HL-60/S4 (cell line): ENCODE results near the gene DLGAP1.

Source experiments
- in situ Hi-C: fragments of 300-500 bp; cut with MboI; formaldehyde crosslinking; loops from 2 replicates; pipeline ENCODE4 v1.14.3; 2022; ENCODE audit warnings: low sequenced_read_pairs

DLGAP1 gene

DNA sequence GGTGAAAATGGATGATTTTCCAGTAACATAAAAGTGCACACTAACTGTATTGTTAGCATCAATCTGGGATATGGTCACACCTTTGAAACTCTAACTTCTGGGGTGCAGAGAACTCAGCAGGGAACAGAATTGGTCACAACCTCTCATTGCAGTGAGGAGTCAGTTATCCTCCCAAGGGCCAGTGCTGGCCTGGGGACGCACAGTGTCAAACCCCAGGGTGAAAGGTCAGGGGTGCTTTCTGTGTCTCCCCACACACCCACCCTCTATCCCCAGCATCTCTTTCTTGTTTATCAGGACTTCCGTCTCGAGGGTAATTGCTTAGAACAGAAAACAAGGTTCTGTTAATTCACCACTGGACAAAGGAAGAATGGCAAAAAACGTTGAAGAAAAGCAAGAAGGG lies 208.7 kb downstream of the DLGAP1 start:
- in situ Hi-C loops = no loop called here

DNA sequence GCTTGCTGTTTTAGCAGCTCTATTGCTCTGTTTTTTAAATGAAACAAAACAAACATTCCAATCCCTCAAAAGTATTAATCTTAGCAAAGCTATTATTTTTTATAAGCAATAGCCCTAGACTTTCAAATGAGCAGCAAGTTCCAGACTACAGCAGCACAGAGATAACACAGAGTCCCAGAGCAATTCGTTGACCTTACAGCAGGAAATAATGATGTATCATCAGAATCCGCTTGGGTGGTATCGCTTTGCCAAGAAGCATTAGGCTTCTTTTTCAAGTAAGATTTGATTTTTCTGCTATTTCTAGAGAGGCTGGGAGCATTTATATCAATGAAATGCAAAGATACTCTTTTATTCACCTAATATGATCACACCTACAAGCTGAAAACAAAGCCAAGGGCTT lies 209.7 kb downstream of the DLGAP1 start:
- in situ Hi-C loops = no loop called here

DNA sequence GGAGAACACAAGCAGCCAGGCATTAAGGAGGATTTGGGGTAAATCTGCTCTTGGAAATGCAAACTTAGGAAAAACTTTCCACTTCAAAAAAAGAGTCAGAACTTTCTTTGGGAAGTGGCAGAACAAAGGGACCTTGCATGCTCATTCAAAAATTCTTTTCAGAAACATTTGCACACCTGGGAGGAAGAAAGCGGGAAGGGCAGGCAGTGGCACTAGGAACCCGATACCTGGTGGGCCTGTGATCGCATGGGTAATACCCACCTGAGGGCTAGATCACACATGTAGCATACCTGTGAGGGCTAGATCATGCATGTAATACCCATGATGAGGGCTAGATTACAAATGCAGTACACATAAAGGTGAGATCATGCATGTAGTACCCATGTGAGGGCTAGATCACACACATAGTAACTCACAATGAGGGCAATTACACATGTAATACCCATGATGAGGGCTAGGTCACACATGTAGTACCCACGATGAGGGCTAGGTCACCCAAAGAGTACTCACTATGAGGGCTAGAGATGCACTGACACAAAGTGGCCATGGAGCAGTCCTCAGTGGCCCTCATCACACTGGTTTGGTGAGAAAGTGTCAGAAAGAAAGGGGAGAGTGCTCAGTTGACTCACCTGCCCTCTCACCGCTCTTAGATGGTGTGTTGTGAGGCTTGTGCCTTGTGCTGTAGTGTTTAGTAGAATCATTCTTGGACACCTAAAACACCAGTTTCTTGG lies 212.5 kb downstream of the DLGAP1 start:
- in situ Hi-C loops = no loop called here

DNA sequence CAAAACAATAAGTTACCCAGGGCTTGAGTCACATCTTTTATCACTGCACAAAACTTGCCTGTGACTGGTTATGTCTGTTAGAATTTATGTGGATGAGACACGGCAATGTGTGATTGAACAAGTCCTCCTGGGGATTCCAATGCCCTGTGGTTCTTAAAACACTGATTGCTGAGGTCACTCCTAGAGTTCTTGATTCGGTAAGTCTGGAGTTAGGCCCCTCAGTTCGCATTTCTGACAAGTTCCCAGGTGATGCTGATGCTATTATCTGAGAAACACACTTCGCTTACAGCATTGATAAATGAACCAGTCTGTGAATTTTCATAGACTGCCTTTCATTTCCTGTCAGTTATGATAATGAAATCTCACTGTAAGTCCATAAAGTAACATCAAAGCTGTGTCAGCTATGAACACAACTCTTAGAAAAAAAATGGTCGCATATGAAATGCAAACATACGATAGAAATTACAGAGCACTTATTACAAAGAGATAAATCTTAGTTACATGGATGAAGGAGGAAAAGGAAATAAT lies 214.0 kb downstream of the DLGAP1 start:
- in situ Hi-C loops = no loop called here

GRCh38 chr18:4238966-4239365 lies 216.1 kb downstream of the DLGAP1 start:
- in situ Hi-C loops = no loop called here

GRCh38 chr18:4237664-4238041 lies 217.5 kb downstream of the DLGAP1 start:
- in situ Hi-C loops = no loop called here

DNA sequence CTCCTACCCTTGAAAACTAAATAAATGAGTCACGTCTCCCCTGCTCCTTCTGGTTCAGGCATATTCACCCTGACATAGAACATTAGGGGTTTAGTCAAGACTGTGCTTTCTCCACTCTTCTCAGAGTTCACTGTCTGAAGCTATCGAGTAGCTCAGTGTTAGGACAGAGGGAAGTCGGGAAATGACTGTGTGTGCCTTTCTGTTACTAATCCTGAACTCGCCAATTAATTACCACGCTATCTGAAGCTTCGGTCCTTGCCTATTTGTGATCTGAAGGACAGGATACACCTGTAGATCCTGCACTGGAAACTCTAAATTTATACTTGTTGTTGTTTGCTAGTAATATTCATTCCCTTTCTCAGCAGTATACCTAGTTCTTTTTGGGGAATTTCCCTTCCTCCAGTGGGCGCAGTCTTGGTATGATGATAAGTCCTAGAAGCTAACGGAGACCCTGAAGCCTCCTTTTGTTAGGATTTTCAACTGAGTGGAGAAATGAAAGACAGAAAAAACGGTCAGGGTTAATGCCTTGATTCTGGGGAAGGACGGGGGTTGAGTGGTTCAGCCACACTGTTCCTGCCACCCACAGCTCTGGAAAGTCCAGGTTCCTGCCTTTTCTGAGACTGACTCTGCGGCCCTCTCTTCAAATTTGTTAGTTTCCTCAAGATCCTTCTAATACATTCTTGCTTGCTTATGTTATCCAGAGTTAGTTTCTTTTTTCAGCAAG lies 218.0 kb downstream of the DLGAP1 start:
- in situ Hi-C loops = no loop called here

- in situ Hi-C loops = no loop called here
Measured at GRCh38 chr18:4233468-4233867, 221.6 kb downstream of the DLGAP1 start.

DNA sequence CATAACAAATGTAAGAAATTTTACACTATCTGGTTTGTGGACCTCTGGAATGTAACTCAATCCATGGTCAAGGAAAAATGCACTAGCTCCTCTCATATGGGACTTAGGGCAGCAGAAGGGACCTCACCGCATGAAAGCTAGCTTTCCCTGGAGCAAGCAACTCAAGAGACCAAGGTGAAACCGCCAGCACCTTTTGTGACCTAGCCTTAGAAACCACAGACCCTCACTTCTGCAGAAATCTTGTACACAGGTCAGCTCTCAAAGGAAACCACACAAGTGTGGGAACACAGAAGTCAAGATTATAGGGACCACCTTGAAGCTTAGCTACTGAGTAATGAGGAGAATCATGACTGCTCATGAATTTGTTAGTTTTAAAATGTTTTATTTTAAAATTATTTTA lies 222.5 kb downstream of the DLGAP1 start:
- in situ Hi-C loops = no loop called here

DNA sequence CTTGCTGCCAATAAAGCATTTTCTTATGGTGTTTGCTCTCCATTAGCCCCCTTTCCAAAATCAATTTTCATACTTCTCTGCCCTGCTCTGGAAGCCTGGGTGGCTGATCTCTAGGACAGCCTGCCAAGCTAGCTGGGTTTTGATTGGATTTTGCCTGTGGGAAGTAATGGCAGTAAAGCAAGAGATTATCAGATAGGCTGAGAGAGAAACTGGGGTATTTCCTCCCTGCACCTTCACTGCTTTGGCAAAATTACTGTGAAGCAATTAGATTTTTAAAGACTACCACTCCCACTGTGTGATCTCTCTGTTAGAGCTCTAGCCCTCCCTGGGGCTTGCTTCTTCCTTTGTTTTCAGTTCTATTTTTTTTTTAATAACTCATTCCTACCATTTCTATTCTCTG lies 223.8 kb downstream of the DLGAP1 start:
- in situ Hi-C loops = no loop called here

- in situ Hi-C loops = no loop called here
Measured at GRCh38 chr18:4230450-4231168, 224.5 kb downstream of the DLGAP1 start.

DNA sequence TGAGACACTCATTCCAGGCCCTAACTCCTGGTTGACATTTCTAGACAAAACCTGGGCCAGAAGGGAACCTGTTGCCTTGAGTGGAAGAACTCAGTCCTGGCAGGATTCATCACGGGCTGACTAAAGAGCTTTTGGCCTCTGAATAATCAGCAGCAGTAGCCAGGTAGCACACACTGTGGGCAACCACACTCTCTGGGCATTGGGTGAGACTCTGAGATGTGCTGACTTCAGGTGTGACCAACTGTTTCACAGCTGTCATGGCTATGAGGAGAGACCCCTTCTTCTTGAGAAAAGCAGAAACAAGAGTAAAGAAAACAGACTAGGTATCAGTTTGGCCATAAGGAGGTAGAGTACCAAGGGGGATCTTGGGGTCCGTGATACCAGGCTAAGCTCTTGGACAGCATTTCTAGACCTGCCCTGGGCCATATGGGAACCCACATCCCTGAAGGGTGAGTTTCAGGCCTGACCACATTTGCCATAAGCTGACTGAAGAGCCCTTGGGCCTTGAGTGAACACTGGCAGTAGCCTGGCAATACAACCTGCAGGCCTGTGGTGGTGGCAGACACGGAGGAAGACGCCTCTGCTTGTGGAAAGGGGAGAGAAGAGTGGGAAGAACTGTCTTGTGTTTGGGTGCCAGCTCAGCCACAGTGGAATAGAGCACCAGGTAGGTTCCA lies 230.9 kb downstream of the DLGAP1 start:
- in situ Hi-C loops = no loop called here

- in situ Hi-C loops = no loop called here
Measured at GRCh38 chr18:4211111-4211837, 243.8 kb downstream of the DLGAP1 start.

DNA sequence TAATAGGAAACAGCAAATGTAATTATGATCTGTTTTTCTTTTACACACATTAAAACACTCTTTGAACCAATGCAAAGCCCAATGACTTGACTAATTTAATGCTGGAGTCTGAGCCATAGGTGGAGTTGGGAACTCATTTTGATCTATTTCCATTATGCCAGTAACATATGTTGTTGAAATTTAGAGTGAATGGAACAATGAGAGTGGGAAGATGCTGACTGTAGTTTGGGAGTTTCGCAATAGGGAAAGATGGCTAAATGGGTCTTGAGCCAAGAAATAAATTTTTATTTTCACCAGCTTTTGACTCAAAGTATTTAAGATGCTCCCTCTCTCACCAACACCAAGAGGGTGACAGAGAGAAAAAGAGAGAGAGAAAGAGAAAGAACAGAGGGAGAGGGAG lies 246.7 kb downstream of the DLGAP1 start:
- in situ Hi-C loops = no loop called here

DNA sequence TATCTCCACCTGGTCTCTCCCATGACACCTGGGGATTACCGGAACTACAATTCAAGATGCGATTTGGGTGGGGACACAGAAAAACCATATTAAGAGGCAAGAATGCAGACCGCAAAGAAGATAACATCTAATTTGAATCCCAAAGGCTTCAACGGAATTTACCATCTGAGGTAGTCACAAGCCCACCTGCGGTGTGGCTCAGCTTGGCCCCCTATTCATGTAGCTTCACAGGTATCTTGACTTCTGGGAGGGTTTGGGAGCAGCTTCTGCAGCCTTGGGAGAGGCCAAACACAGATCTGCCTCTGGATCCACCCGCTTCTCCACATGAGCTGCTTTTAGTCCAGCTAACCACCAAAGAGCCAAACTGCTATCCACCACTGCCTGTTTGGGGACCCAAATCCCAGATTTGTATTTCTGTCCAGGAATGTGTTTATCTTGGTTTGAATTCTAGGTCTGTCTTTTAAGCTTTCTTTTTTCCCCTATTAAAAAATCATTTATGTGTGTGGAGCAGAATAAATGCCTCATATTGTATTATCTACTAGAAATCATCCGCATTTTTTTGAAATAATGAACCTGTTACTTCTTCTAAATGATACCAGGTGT lies 247.6 kb downstream of the DLGAP1 start:
- in situ Hi-C loops = no loop called here

- in situ Hi-C loops = no loop called here
Measured at GRCh38 chr18:4204438-4204720, 250.7 kb downstream of the DLGAP1 start.

DNA sequence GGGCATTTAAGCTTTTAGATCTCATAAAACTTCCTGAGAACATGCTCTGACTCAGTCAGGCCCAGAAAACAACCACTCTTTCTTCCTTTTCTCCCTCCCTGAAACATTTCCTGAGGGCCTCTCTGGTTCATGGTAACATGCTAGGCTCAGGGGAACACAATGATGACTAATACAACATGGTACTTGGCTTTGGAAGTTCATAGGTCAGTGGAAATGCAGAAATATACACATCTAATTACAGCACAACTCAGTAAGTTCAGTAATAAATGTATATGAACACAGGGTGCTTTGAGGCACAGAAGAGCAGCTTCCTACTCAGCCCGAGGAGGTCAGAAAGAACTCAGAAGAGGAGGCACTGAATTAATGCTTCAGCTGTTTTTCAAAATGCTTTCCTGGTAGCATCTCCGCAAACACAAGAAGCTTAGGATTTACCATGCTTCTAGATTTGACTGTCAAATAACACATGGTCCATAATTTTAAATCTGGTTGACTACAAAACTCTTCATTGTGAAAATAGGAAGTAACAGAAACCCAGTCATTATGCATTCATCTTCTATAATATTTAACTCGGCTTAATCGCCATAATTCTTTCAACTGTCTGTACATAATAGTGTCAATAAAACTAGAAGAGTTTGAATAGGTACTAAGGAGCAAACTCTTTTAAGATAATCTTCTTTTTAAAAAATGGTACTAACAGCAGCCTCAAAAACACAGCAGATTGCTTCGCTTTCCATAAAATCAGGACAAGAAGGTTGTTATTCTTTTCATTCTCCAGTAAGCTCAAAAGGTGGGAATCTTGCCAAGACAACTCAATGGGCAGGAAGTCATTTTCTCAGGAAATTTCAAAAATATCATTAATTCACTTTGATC lies 251.3 kb downstream of the DLGAP1 start:
- in situ Hi-C loops = no loop called here

DNA sequence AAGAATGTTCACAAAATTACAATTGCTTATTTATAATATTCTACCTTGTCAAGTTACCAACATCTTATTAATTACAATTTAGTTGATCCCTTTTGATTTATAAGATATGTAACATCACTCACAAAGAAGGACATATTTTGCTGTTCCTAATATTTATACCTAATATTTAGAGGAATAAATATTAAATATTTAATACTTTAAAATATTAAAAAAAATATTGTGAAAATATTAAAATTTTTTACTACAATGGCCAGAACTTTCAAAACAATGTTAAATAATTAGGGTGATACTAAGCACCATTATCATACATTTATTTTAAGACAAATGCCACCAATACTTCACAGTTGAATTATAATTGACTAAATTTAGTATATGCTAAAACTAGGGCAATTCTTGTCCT lies 254.7 kb downstream of the DLGAP1 start:
- in situ Hi-C loops = no loop called here

DNA sequence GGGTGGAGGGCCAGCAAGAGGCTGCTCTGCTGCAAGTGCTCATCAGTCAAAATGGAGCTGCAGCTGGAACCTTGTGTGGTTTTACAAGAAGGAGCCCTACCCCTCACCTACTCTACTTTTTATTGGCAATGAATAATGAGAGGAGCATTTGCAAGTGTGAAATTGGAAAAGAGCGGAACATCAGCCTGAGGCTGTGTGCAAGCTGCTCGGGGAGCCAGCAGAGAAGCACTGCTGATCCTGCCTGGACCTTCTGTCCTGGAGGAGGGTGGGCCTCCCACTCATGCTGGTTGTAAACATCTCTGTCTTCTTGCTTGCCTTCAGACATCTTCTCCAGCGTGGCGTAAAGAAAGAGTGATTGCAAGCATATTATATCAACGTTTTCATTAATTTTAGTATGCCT lies 256.2 kb downstream of the DLGAP1 start:
- in situ Hi-C loops = no loop called here
